ENCODE measurements around the gene MAPKBP1.

MAPKBP1 gene

GRCh38 chr15:41816788-41817187, 42.5 kb downstream of the MAPKBP1 start:
- TF ChIP-seq, protein P1, sequence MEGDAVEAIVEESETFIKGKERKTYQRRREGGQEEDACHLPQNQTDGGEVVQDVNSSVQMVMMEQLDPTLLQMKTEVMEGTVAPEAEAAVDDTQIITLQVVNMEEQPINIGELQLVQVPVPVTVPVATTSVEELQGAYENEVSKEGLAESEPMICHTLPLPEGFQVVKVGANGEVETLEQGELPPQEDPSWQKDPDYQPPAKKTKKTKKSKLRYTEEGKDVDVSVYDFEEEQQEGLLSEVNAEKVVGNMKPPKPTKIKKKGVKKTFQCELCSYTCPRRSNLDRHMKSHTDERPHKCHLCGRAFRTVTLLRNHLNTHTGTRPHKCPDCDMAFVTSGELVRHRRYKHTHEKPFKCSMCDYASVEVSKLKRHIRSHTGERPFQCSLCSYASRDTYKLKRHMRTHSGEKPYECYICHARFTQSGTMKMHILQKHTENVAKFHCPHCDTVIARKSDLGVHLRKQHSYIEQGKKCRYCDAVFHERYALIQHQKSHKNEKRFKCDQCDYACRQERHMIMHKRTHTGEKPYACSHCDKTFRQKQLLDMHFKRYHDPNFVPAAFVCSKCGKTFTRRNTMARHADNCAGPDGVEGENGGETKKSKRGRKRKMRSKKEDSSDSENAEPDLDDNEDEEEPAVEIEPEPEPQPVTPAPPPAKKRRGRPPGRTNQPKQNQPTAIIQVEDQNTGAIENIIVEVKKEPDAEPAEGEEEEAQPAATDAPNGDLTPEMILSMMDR (IDR thresholded peaks at IDR 0.05; ENCODE audit: low read depth, low read length) = no peak
- no peak for DNase-seq (ENCODE audit: extremely low read depth, low read depth)

- DNase-seq (ENCODE audit: extremely low read depth, low read depth) = no peak
- TF ChIP-seq, protein P1 (IDR thresholded peaks at IDR 0.05; ENCODE audit: low read depth, low read length) = no peak
These were observed 43.0 kb downstream of the MAPKBP1 start for GRCh38 chr15:41817327-41817726.

DNA sequence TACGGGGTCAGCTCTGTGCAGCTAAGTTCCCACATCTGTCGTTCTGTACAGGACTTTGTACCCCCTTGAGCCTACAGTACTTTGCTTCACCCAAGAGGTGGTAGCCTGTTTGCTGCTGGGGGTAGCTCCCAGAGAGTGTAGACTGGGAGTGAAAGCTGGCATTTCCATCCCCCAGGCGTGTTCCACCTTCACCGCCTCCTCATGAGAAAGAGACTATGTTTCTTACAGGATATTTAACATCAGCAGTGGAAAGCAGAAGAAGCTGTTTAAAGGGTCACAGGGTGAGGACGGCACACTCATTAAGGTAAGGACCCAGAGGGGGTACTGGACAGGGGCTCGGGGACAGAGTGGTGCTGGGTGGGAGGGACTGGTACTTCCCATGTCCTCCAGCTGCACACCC, 43.5 kb downstream of the MAPKBP1 start:
- DNase-seq (ENCODE audit: extremely low read depth, low read depth) = no peak
- TF ChIP-seq, protein P1 (IDR thresholded peaks at IDR 0.05; ENCODE audit: low read depth, low read length) = no peak

GRCh38 chr15:41819455-41820050, 45.3 kb downstream of the MAPKBP1 start:
- TF ChIP-seq, protein P1 (IDR thresholded peaks at IDR 0.05; ENCODE audit: low read depth, low read length) = no peak

GRCh38 chr15:41820791-41821423, 46.6 kb downstream of the MAPKBP1 start:
- DNase-seq (ENCODE audit: extremely low read depth, low read depth) = no peak
- TF ChIP-seq, protein P1 (IDR thresholded peaks at IDR 0.05; ENCODE audit: low read depth, low read length) = no peak

More at GRCh38 chr15:41819455-41820050, 45.3 kb downstream of the MAPKBP1 start:
- no peak for DNase-seq (ENCODE audit: extremely low read depth, low read depth)

DNA sequence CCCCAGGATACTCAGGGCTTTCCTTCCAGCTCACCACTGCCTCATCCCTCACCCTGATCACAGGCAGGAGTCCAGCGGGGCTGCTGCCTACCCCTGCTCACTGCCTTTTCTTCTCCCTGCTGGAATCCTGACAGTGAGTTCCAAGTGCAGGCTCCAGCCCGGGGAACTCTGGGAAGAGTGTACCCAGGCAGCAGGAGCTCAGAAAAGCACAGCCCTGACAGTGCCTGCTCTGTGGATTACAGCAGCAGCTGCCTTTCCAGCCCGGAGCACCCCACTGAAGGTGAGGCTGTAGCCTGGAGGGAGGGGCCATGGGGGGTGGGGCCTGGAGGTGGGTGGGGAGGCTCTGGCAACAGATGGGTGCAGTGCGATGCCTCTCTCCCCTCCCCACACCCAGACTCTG, 47.5 kb downstream of the MAPKBP1 start:
- TF ChIP-seq, protein P1 (IDR thresholded peaks at IDR 0.05; ENCODE audit: low read depth, low read length) = no peak
- no peak for DNase-seq (ENCODE audit: extremely low read depth, low read depth)

DNA sequence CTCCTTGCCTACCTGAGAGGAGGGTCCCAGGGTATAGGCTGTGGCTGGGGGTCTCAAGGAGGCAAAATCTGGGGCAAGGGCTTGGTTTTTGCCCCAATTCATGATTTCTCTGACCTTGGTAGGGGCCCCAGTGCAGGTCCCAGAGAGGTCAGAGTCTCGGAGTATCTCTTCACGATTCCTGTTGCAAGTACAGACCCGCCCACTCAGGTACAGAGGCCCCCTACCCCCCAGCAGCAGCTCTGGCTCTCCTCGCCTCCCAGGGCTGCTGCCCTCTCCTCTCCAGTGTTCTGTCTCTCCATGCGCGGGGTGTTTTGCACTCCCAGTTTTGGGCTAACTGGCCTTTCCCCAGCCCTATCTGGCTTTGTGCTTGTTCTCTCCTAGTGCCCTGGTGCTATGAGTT, 48.2 kb downstream of the MAPKBP1 start:
- DNase-seq (ENCODE audit: extremely low read depth, low read depth) = no peak
- TF ChIP-seq, protein P1 (IDR thresholded peaks at IDR 0.05; ENCODE audit: low read depth, low read length) = no peak
